ENCODE results near the gene MRTO4.

DNA sequence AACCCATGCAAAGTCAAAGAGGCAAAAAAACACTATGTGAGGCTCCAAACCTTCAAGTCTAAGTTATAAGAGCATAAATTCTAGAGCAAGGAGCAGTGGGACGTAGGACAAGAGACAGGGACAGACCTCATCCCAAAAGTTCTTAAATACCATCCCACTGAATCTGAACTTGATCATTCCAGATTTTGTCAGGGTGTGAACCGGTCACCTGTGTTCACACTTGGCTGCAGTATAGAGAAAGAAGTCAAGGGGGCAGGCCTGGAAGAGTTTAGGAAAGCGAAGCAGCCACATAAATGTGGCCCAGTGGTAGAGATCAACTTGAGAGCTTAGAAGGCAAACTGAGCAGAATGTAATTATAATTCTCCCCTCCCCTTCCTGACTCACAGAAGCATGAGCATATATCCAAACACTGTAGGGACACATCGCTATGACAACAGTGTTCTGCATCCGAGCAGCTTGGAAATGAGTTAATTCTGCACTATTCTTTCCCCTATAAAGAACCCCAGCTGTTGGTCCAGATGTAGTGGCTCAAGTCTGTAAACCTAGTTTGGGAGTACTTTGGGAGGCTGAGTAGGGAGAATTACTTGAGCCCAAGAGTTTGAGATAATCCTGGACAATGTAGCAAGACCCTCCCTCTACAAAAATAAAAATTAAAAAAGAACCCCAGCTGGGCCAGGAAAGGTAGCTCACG lies 57.7 kb downstream of the MRTO4 start:
- TF ChIP-seq, protein P1, sequence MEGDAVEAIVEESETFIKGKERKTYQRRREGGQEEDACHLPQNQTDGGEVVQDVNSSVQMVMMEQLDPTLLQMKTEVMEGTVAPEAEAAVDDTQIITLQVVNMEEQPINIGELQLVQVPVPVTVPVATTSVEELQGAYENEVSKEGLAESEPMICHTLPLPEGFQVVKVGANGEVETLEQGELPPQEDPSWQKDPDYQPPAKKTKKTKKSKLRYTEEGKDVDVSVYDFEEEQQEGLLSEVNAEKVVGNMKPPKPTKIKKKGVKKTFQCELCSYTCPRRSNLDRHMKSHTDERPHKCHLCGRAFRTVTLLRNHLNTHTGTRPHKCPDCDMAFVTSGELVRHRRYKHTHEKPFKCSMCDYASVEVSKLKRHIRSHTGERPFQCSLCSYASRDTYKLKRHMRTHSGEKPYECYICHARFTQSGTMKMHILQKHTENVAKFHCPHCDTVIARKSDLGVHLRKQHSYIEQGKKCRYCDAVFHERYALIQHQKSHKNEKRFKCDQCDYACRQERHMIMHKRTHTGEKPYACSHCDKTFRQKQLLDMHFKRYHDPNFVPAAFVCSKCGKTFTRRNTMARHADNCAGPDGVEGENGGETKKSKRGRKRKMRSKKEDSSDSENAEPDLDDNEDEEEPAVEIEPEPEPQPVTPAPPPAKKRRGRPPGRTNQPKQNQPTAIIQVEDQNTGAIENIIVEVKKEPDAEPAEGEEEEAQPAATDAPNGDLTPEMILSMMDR (conservative IDR thresholded peaks at IDR 0.05; ENCODE audit: low read length), result no peak
- no peak for TF ChIP-seq EZH2phosphoT487 (IDR thresholded peaks at IDR 0.05; ENCODE audit: borderline replicate concordance, low read depth, low read length)
